Peyer's patch (tissue), 4 donors: ENCODE data around the gene GPATCH1. TPM values are rescaled to one million over a fixed set of nuclear protein-coding genes. Genes with fewer than 3 reads are reported as not detected.

ENCODE experiments used
- DNase-seq, 3 donors: peaks; one replicate each; pipeline ENCODE4 v3.0.0-alpha.2; 2017 to 2019
- H3K27ac ChIP-seq, 4 donors: fragments of 200-600 bp; sonication (generic); one replicate each; pipeline ENCODE4 v1.5.1; 2016 to 2019
- H3K27me3 ChIP-seq, 2 donors: fragments of 200-600 bp; sonication (generic); one replicate each; pipeline ENCODE4 v1.5.1; 2019
- H3K36me3 ChIP-seq, 3 donors: fragments of 200-600 bp; sonication (generic); one replicate each; pipeline ENCODE4 v1.5.1; 2016 to 2019
- H3K4me1 ChIP-seq, 4 donors: fragments of 200-600 bp; sonication (generic); one replicate each; pipeline ENCODE4 v1.5.1; 2016 to 2019
- H3K4me3 ChIP-seq, 4 donors: fragments of 200-600 bp; sonication (generic); 1 replicate in 3 of 4; 2 replicates in 1 of 4; pipeline ENCODE4 v1.5.1; 2016 to 2019; ENCODE audit warnings: mild to moderate bottlenecking in 1 of 4
- H3K9me3 ChIP-seq, 4 donors: fragments of 200-600 bp; sonication (generic); one replicate each; pipeline ENCODE4 v1.5.1; 2016 to 2019; ENCODE audit warnings: mild to moderate bottlenecking in 1 of 4
- CTCF ChIP-seq, 6 experiments: fragments of 450-650 bp in 4 of 6; fragments of 200-600 bp in 2 of 6; sonication (generic) in 1 of 6; IDR thresholded peaks; one replicate each; pipeline ENCODE4 v1.5.1; 2017 to 2019; ENCODE audit warnings: antibody characterized with exemption in 6 of 6, mild to moderate bottlenecking in 3 of 6, moderate library complexity in 1 of 6
- POLR2A ChIP-seq, 2 donors: fragments of 450-650 bp; IDR thresholded peaks; one replicate each; pipeline ENCODE4 v1.5.1; 2017; ENCODE audit warnings: antibody characterized with exemption in 2 of 2, mild to moderate bottlenecking in 2 of 2, moderate library complexity in 2 of 2
- total RNA-seq, 4 donors: library from RNA; depleted of rRNA; stranded (reverse); fragments of >200 nt; gene quantifications; one replicate each; pipeline ENCODE4 v1.1.0, GENCODE V29; 2016

Gene GPATCH1
- total RNA-seq, 4 donors from 2014 or later, result 10.2 to 28.9 (median 19.5) TPM

DNA sequence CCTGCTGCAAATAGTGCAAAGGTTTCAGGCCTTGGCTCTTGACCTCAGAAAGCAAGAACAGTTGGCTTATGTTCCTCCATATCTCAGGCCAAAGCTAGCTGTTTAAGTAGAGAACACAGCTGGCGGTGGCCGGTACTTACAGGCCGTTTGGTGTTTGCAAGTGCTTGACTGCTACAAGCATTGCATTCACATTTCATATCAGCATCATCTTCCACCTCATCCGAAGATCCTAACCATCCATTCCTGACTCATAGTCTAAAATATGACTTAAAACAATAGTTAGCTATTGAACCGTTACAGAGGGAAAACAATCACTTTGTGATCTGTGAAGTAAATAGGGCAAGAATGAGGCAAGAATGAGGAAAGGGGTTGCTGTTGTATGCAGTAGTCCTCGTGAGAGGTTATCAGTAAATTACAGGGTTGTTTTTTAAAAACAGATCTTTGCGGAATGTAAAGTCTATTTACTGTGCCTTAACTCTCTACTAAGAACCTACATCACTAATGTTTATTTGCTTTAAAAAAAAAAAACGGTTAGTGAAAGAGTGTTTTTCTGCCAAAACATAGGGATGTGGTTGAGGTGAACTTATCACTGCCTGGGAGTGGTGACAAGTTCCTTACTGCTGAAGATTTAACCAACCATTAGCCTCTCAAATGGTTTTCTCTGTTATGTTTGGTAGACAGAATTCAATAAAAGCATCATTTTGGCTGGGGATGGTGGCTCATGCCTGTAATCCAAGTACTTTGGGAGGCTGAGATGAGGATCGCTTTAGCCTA is 29.3 kb downstream of the GPATCH1 start:
- no peak for TF ChIP-seq POLR2A (IDR thresholded peaks at IDR 0.05)
- no peak for TF ChIP-seq CTCF (IDR thresholded peaks at IDR 0.05)
- Histone ChIP-seq H3K36me3 (peaks cover 0 to 84% (median 0%) of the 10 kb centered on the region in 3 donors), H3K27ac (no peak overlapping the region), H3K4me3 (no peak overlapping the region), H3K27me3 (no peaks in the 10 kb centered on the region), H3K4me1 (no peaks in the 10 kb centered on the region), H3K9me3 (no peaks in the 10 kb centered on the region)
- no peak for DNase-seq

GRCh38 chr19:33111587-33111986 is 30.6 kb downstream of the GPATCH1 start:
- no peak overlapping the region for H3K4me3 ChIP-seq
- H3K27me3 ChIP-seq, result no peaks in the 10 kb centered on the region
- no peak overlapping the region for H3K27ac ChIP-seq
- H3K9me3 ChIP-seq, result no peaks in the 10 kb centered on the region
- DNase-seq, result no peak
- TF ChIP-seq CTCF (IDR thresholded peaks at IDR 0.05) (no peak), POLR2A (IDR thresholded peaks at IDR 0.05) (no peak)
- H3K36me3 ChIP-seq, result peaks cover 0 to 92% (median 0%) of the 10 kb centered on the region in 3 donors
- H3K4me1 ChIP-seq, result no peaks in the 10 kb centered on the region

DNA sequence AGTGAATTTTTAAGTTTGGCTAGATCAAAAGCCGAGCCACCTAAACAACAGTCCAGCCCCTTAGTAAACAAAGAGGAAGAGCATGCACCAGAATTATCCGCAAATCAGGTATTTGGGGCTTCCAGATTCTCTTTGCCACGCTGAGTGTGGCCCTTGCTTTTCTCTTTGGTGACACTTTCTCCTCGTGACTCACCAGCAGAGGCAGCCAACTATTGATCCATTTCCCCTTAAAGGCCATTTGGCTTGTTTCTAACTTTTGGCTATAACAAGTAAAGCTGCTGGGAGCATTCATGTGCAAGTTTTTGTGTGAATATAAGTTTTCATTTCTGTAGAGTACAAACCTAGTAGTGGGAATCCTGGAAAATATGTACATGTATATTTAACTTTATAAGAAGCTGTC is 33.3 kb downstream of the GPATCH1 start:
- TF ChIP-seq CTCF (IDR thresholded peaks at IDR 0.05) (no peak), POLR2A (IDR thresholded peaks at IDR 0.05) (no peak)
- Histone ChIP-seq H3K9me3 (no peaks in the 10 kb centered on the region), H3K4me3 (no peak overlapping the region), H3K4me1 (no peaks in the 10 kb centered on the region), H3K36me3 (peaks cover 0 to 91% (median 0%) of the 10 kb centered on the region in 3 donors), H3K27me3 (no peaks in the 10 kb centered on the region), H3K27ac (no peak overlapping the region)
- no peak for DNase-seq

GRCh38 chr19:33117501-33117900 is 36.5 kb downstream of the GPATCH1 start:
- no peak for TF ChIP-seq CTCF (IDR thresholded peaks at IDR 0.05)
- TF ChIP-seq POLR2A (IDR thresholded peaks at IDR 0.05), result no peak
- no peak for DNase-seq
- Histone ChIP-seq H3K9me3 (no peaks in the 10 kb centered on the region), H3K27me3 (no peaks in the 10 kb centered on the region), H3K4me3 (no peak overlapping the region), H3K4me1 (no peaks in the 10 kb centered on the region), H3K27ac (no peak overlapping the region), H3K36me3 (peaks cover 0 to 69% (median 0%) of the 10 kb centered on the region in 3 donors)

- no peaks in the 10 kb centered on the region for H3K27me3 ChIP-seq
- no peak for DNase-seq
- H3K4me3 ChIP-seq, result no peak overlapping the region
- TF ChIP-seq POLR2A (IDR thresholded peaks at IDR 0.05), result no peak
- TF ChIP-seq CTCF (IDR thresholded peaks at IDR 0.05), result no peak
- no peaks in the 10 kb centered on the region for H3K4me1 ChIP-seq
- no peak overlapping the region for H3K27ac ChIP-seq
- peaks cover 0 to 68% (median 0%) of the 10 kb centered on the region in 3 donors for H3K36me3 ChIP-seq
- H3K9me3 ChIP-seq, result no peaks in the 10 kb centered on the region
Measured at GRCh38 chr19:33118643-33119042, 37.7 kb downstream of the GPATCH1 start.
